Esophagus mucosa (tissue), 1 donor: Measurements from ENCODE around the gene FAM174B. TPM values are rescaled to one million over a fixed set of nuclear protein-coding genes. Genes with fewer than 3 reads are reported as not detected.

Source experiments
- ATAC-seq: fragments of 200-7000 bp; cut with Tn5 transposase; one replicate; pipeline ENCODE4 v1.9.1; 2020
- total RNA-seq: library from RNA; stranded (reverse); gene quantifications from one replicate; pipeline ENCODE4 v1.2.4, GENCODE V29; 2023
- donor health status: DM: yes; HTN: yes; CAD: no.

The FAM174B gene
- total RNA-seq, 1 donor from 2014 or later = 4.3 TPM

GRCh38 chr15:92599394-92599970, 56.1 kb downstream of the FAM174B start:
- ATAC-seq = no peak

GRCh38 chr15:92597548-92597947, 58.0 kb downstream of the FAM174B start:
- ATAC-seq = no peak

- ATAC-seq = peak; percentile 55
These were observed 59.0 kb downstream of the FAM174B start for GRCh38 chr15:92596623-92597022.

- no peak for ATAC-seq
These were observed 59.8 kb downstream of the FAM174B start for GRCh38 chr15:92595506-92596381.

- no peak for ATAC-seq
These were observed 64.3 kb downstream of the FAM174B start for GRCh38 chr15:92591275-92591674.

- no peak for ATAC-seq
These were observed 68.6 kb downstream of the FAM174B start for GRCh38 chr15:92586966-92587365.

- no peak for ATAC-seq
These were observed 69.1 kb downstream of the FAM174B start for GRCh38 chr15:92586383-92586942.

- ATAC-seq = no peak
These were observed 71.5 kb downstream of the FAM174B start for GRCh38 chr15:92584105-92584504.

- no peak for ATAC-seq
These were observed 72.2 kb downstream of the FAM174B start for GRCh38 chr15:92583096-92584034.

- no peak for ATAC-seq
These were observed 73.4 kb downstream of the FAM174B start for GRCh38 chr15:92582206-92582605.

GRCh38 chr15:92580933-92581445, 74.6 kb downstream of the FAM174B start:
- no peak for ATAC-seq

GRCh38 chr15:92580521-92580920, 75.1 kb downstream of the FAM174B start:
- ATAC-seq = no peak

GRCh38 chr15:92579931-92580470, 75.6 kb downstream of the FAM174B start:
- ATAC-seq = no peak

GRCh38 chr15:92579486-92579885, 76.1 kb downstream of the FAM174B start:
- no peak for ATAC-seq

GRCh38 chr15:92578096-92578835, 77.3 kb downstream of the FAM174B start:
- no peak for ATAC-seq

- no peak for ATAC-seq
These were observed 78.9 kb downstream of the FAM174B start for GRCh38 chr15:92576597-92577200.

GRCh38 chr15:92574566-92574965, 81.0 kb downstream of the FAM174B start:
- ATAC-seq = no peak

- ATAC-seq = no peak
These were observed 81.4 kb downstream of the FAM174B start for GRCh38 chr15:92574161-92574560.

GRCh38 chr15:92571824-92572223, 83.8 kb downstream of the FAM174B start:
- no peak for ATAC-seq

GRCh38 chr15:92570391-92570790, 85.2 kb downstream of the FAM174B start:
- no peak for ATAC-seq

GRCh38 chr15:92569778-92570177, 85.8 kb downstream of the FAM174B start:
- ATAC-seq = no peak
